MM.1S (cell line): ENCODE measurements around the gene ADGRL3.

ENCODE experiments used
- DNase-seq: peaks from one replicate; pipeline ENCODE4 v3.0.0-alpha.2; 2015
- H2AFZ ChIP-seq: fragments of 300-600 bp; sonication (generic); 2 replicates; pipeline ENCODE4 v1.6.0; 2016; ENCODE audit warnings: antibody characterized with exemption, low read length
- H3F3A ChIP-seq: fragments of 300-600 bp; sonication (generic); 2 replicates; pipeline ENCODE4 v1.6.1; 2016; ENCODE audit warnings: mild to moderate bottlenecking, antibody characterized with exemption, low read length, moderate library complexity, mixed read lengths; ENCODE audit not compliant: insufficient read depth
- H3K27ac ChIP-seq: fragments of 300-600 bp; sonication (generic); 2 replicates; pipeline ENCODE4 v1.5.1; 2016; ENCODE audit warnings: mild to moderate bottlenecking, low read length
- H3K27me3 ChIP-seq: fragments of 300-600 bp; sonication (generic); replicated peaks from 2 replicates; pipeline ENCODE4 v1.6.0; 2016; ENCODE audit warnings: low read length; ENCODE audit not compliant: insufficient read depth
- H3K36me3 ChIP-seq: fragments of 300-600 bp; sonication (generic); replicated peaks from 2 replicates; pipeline ENCODE4 v1.6.1; 2016; ENCODE audit warnings: mild to moderate bottlenecking, low read length, mixed read lengths; ENCODE audit not compliant: insufficient read depth
- H3K4me1 ChIP-seq: fragments of 300-600 bp; sonication (generic); 2 replicates; pipeline ENCODE4 v1.6.1; 2016; ENCODE audit warnings: low read length, mixed read lengths
- H3K4me2 ChIP-seq: fragments of 300-600 bp; sonication (generic); 2 replicates; pipeline ENCODE4 v1.6.0; 2016; ENCODE audit warnings: low read depth, low read length
- H3K4me3 ChIP-seq: fragments of 300-600 bp; sonication (generic); 2 replicates; pipeline ENCODE4 v1.5.1; 2016; ENCODE audit warnings: low read length, mixed read lengths
- H3K79me2 ChIP-seq: fragments of 300-600 bp; sonication (generic); 2 replicates; pipeline ENCODE4 v1.6.1; 2016; ENCODE audit warnings: mixed run types, low read length, mixed read lengths
- H3K9ac ChIP-seq: fragments of 300-600 bp; sonication (generic); 2 replicates; pipeline ENCODE4 v1.6.1; 2016; ENCODE audit warnings: low read length, mixed read lengths
- H3K9me2 ChIP-seq: fragments of 300-600 bp; sonication (generic); replicated peaks from 2 replicates; pipeline ENCODE4 v1.6.1; 2016; ENCODE audit warnings: mild to moderate bottlenecking, low read length, mixed read lengths; ENCODE audit not compliant: insufficient read depth
- H3K9me3 ChIP-seq: fragments of 300-600 bp; sonication (generic); replicated peaks from 2 replicates; pipeline ENCODE4 v1.6.1; 2016; ENCODE audit warnings: mild to moderate bottlenecking, low read length, mixed read lengths; ENCODE audit not compliant: insufficient read depth
- H4K20me1 ChIP-seq: fragments of 300-600 bp; sonication (generic); 2 replicates; pipeline ENCODE4 v1.6.1; 2016; ENCODE audit warnings: mild to moderate bottlenecking, low read length, moderate library complexity, mixed read lengths; ENCODE audit not compliant: insufficient read depth
- EZH2 ChIP-seq: fragments of 300-600 bp; sonication (generic); optimal IDR thresholded peaks from 2 replicates; pipeline ENCODE3; 2017; ENCODE audit warnings: low read depth, mild to moderate bottlenecking, antibody characterized with exemption, low read length, mixed read lengths
- EZH2phosphoT487 ChIP-seq: fragments of 300-600 bp; sonication (generic); IDR thresholded peaks from 2 replicates; pipeline ENCODE4 v1.6.1; 2018; ENCODE audit warnings: antibody characterized with exemption, low read length
- TF ChIP-seq, protein P1 (sequence below): fragments of 300-600 bp; sonication (generic); IDR thresholded peaks from 2 replicates; pipeline ENCODE4 v1.5.1; 2016; ENCODE audit warnings: antibody characterized with exemption, low read length, mixed read lengths

ADGRL3 gene

DNA sequence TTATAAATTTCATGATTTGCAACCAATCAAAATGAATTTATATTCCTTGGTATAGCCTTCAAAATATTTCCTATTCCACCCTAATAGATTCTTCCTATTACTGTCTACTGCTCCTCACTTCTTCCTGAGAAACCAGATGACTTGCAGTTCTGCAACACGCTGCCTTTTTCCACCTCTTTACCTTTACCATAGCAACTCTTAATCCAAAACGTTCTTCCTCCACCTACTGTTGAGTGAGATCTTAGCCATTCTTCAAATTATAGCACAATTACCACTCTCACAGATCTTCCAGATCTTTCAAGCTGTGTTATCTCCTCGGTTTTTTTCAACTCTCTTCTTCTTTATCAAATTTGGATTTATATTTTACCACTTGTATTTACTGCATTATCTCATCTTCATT is 289.8 kb downstream of the ADGRL3 start:
- H4K20me1 ChIP-seq = no peaks in the 10 kb centered on the region
- H3K9ac ChIP-seq = no peak overlapping the region
- no peaks in the 10 kb centered on the region for H3K79me2 ChIP-seq
- H3K9me3 ChIP-seq = no peaks in the 10 kb centered on the region
- H3K36me3 ChIP-seq = no peaks in the 10 kb centered on the region
- H3K4me2 ChIP-seq = no peak overlapping the region
- H3K9me2 ChIP-seq = no peaks in the 10 kb centered on the region
- no peaks in the 10 kb centered on the region for H3F3A ChIP-seq
- H3K4me3 ChIP-seq = no peak overlapping the region
- no peak for DNase-seq
- no peaks in the 10 kb centered on the region for H3K4me1 ChIP-seq
- no peak overlapping the region for H2AFZ ChIP-seq
- TF ChIP-seq EZH2 = no peak
- no peak for TF ChIP-seq EZH2phosphoT487
- TF ChIP-seq, protein P1, sequence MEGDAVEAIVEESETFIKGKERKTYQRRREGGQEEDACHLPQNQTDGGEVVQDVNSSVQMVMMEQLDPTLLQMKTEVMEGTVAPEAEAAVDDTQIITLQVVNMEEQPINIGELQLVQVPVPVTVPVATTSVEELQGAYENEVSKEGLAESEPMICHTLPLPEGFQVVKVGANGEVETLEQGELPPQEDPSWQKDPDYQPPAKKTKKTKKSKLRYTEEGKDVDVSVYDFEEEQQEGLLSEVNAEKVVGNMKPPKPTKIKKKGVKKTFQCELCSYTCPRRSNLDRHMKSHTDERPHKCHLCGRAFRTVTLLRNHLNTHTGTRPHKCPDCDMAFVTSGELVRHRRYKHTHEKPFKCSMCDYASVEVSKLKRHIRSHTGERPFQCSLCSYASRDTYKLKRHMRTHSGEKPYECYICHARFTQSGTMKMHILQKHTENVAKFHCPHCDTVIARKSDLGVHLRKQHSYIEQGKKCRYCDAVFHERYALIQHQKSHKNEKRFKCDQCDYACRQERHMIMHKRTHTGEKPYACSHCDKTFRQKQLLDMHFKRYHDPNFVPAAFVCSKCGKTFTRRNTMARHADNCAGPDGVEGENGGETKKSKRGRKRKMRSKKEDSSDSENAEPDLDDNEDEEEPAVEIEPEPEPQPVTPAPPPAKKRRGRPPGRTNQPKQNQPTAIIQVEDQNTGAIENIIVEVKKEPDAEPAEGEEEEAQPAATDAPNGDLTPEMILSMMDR = no peak
- H3K27ac ChIP-seq = no peak overlapping the region
- no peaks in the 10 kb centered on the region for H3K27me3 ChIP-seq

DNA sequence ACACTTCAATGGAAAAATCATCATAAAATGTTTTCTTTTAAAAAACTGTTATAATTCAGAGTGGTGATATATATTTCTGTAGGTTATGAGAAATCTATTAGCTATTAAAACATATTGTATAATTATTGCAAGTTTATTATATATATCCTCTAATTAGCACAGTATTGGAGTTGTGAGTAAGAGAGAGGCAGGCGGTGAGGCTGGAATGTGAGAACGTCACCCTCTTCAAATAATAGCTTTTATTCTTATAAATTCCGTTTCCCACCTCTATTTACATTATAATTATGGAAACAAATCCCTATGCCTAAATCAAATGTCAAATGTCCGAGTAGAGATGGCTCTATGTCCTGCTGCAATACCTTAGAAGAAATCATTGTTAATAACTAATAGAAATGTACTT is 292.9 kb downstream of the ADGRL3 start:
- H3F3A ChIP-seq = no peaks in the 10 kb centered on the region
- TF ChIP-seq, protein P1 = no peak
- no peak for TF ChIP-seq EZH2
- no peaks in the 10 kb centered on the region for H3K9me3 ChIP-seq
- H3K4me2 ChIP-seq = no peak overlapping the region
- no peaks in the 10 kb centered on the region for H3K36me3 ChIP-seq
- no peaks in the 10 kb centered on the region for H3K27me3 ChIP-seq
- no peak overlapping the region for H3K27ac ChIP-seq
- H3K4me3 ChIP-seq = no peak overlapping the region
- H2AFZ ChIP-seq = no peak overlapping the region
- H4K20me1 ChIP-seq = no peaks in the 10 kb centered on the region
- no peaks in the 10 kb centered on the region for H3K9me2 ChIP-seq
- no peak overlapping the region for H3K9ac ChIP-seq
- H3K4me1 ChIP-seq = no peaks in the 10 kb centered on the region
- H3K79me2 ChIP-seq = no peaks in the 10 kb centered on the region
- no peak for DNase-seq

DNA sequence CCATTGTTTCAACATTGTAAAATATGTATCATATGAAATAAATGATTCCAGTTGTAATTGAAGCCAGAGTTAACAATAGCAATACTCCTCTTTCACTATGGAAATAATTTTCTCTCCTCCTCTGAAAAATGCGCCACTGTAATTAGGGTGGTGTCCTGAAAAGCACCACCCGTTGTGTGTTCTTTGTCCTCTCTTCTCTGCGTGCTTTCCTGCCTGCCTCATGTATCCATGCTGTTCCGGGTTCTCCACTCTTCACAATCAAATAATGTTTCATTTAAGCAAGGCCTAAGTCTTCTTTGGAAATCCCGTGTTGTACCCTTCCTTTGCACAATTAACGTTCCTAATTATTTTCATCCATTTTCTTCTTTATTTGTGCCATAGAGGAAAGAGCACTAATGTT is 293.3 kb downstream of the ADGRL3 start:
- no peaks in the 10 kb centered on the region for H3K9me3 ChIP-seq

More for the DNA sequence above, 293.3 kb downstream of the ADGRL3 start:
- H3K4me1 ChIP-seq = no peaks in the 10 kb centered on the region
- H3K4me3 ChIP-seq = no peak overlapping the region
- H3K9ac ChIP-seq = no peak overlapping the region
- no peaks in the 10 kb centered on the region for H3K9me2 ChIP-seq
- H3K4me2 ChIP-seq = no peak overlapping the region
- H3K79me2 ChIP-seq = no peaks in the 10 kb centered on the region
- H3K27me3 ChIP-seq = no peaks in the 10 kb centered on the region
- no peak overlapping the region for H2AFZ ChIP-seq
- H4K20me1 ChIP-seq = no peaks in the 10 kb centered on the region
- no peaks in the 10 kb centered on the region for H3K36me3 ChIP-seq
- TF ChIP-seq EZH2phosphoT487 (no peak), EZH2 (no peak)
- TF ChIP-seq, protein P1 = no peak
- H3F3A ChIP-seq = no peaks in the 10 kb centered on the region
- no peak overlapping the region for H3K27ac ChIP-seq
- DNase-seq = no peak
